C4-2B (cell line): ENCODE data around the gene FLNC.

Experiments
- H3K27ac ChIP-seq: fragments of 450-650 bp; 2 replicates; pipeline ENCODE4 v1.5.1; 2017
- CTCF ChIP-seq: fragments of 450-650 bp; conservative IDR thresholded peaks from 2 replicates; pipeline ENCODE4 v1.5.1; 2017; ENCODE audit warnings: mild to moderate bottlenecking
- ZFX ChIP-seq: fragments of 450-650 bp; IDR thresholded peaks from 2 replicates; pipeline ENCODE4 v1.6.1; 2017

FLNC gene

GRCh38 chr7:128794436-128794835 is 35.8 kb upstream of the FLNC start:
- no peak overlapping the region for H3K27ac ChIP-seq
- TF ChIP-seq CTCF, result no peak

- no peak for TF ChIP-seq ZFX
- no peak for TF ChIP-seq CTCF
Observed at GRCh38 chr7:128795129-128795528, 35.1 kb upstream of the FLNC start.

GRCh38 chr7:128796327-128796726 is 33.9 kb upstream of the FLNC start:
- TF ChIP-seq ZFX (no peak), CTCF (no peak)
- no peak overlapping the region for H3K27ac ChIP-seq

More at GRCh38 chr7:128795129-128795528, 35.1 kb upstream of the FLNC start:
- no peak overlapping the region for H3K27ac ChIP-seq

DNA sequence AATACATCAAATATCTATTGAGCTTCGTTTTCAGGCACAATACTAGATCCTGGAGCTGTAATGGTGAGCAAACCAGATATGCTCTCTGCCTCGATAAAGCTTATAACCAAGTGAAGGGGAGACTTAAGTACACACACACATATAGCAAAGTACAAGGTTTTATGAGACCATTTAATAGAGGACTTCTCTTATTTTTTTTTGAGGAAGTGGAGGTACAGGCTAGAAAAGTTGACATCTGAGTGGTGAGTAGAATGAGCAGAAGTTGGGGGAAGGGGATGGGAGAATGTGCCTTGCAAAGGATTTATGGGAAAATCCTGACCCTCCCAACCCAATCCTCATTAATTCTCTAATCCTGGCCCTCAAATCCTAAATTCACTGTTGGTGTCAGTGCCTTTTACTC is 30.8 kb upstream of the FLNC start:
- no peak overlapping the region for H3K27ac ChIP-seq
- TF ChIP-seq ZFX (no peak), CTCF (no peak)

DNA sequence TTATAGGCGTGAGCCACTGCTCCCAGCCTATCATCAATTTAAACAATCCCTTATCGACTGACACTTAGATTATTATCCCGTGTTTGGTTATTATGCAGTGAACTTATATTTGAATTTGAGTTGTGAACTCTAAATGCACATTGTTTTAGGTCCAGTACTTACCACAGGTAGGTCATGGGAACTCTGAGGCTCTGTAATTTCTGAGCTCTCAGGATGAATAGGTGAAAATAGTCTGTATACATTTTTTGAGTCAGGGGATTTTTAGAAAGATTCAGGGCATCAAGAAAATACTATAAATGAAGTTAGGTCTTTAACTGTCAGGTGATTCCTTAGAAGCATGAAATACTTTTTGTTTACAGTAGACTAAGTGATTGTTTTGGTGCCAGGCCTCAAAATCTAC is 29.6 kb upstream of the FLNC start:
- no peak overlapping the region for H3K27ac ChIP-seq
- TF ChIP-seq ZFX (no peak), CTCF (no peak)

GRCh38 chr7:128801003-128801402 is 29.2 kb upstream of the FLNC start:
- TF ChIP-seq ZFX (no peak), CTCF (no peak)
- no peak overlapping the region for H3K27ac ChIP-seq

GRCh38 chr7:128801667-128802418 is 28.4 kb upstream of the FLNC start:
- no peak overlapping the region for H3K27ac ChIP-seq
- TF ChIP-seq ZFX (no peak), CTCF (no peak)
